ENCODE measurements around the gene ATG14.
"Not testable (repeated sequence)": the region's sequence is repeated elsewhere in the genome, so short reads cannot be mapped to it uniquely, and the experiment has no call there.

ATG14 gene

GRCh38 chr14:55425091-55425490 is 13.5 kb upstream of the ATG14 start:
- DNase-seq = no peak
- POLR2A ChIA-PET = no interaction called here
- CTCF ChIA-PET = interaction anchor here (1.1 to 9.8 kb wide), 5 partner anchors 8 to 1062 kb away, joined by 3 to 77 read pairs (median 4); partner anchors contain the start of gene TBPL2
- WGBS (ENCODE audit: insufficient coverage) = no CpG with 5 or more reads among the region's 1 CpG
- Histone ChIP-seq H3K27me3 (replicated peaks in 2 of 5; ENCODE audit: control insufficient read depth in 4 of 5, insufficient read depth in 5 of 5, low read length in 4 of 5) (no peaks in the 10 kb centered on the region), H3K4me3 (ENCODE audit: control insufficient read depth in 1 of 7, extremely low read depth in 1 of 7, insufficient read depth in 4 of 7, low read depth in 2 of 7, low read length in 6 of 7) (no peak overlapping the region), H3K36me3 (ENCODE audit: control insufficient read depth in 4 of 4, insufficient read depth in 4 of 4, low read length in 3 of 4) (no peaks in the 10 kb centered on the region), H3K27ac (ENCODE audit: insufficient read depth in 1 of 2, low read depth in 1 of 2, low read length in 2 of 2, poor library complexity in 1 of 2, severe bottlenecking in 2 of 2) (no peak overlapping the region), H3K4me1 (ENCODE audit: control extremely low read depth in 1 of 4, control insufficient read depth in 4 of 4, insufficient read depth in 4 of 4, low read length in 3 of 4) (peaks cover 0 to 9% (median 2%) of the 10 kb centered on the region in 4 experiments), H3K9me3 (ENCODE audit: control extremely low read depth in 1 of 5, control insufficient read depth in 4 of 5, insufficient read depth in 2 of 5, low read depth in 1 of 5, low read length in 4 of 5) (no peaks in the 10 kb centered on the region)

GRCh38 chr14:55423969-55424368 is 12.3 kb upstream of the ATG14 start:
- H3K27ac ChIP-seq (ENCODE audit: insufficient read depth in 1 of 2, low read depth in 1 of 2, low read length in 2 of 2, poor library complexity in 1 of 2, severe bottlenecking in 2 of 2) = no peak overlapping the region
- no CpG with 5 or more reads among the region's 2 CpGs for WGBS (ENCODE audit: insufficient coverage)
- H3K4me1 ChIP-seq (ENCODE audit: control extremely low read depth in 1 of 4, control insufficient read depth in 4 of 4, insufficient read depth in 4 of 4, low read length in 3 of 4) = peaks cover 0 to 9% (median under 1%) of the 10 kb centered on the region in 4 experiments
- DNase-seq = no peak
- no peaks in the 10 kb centered on the region for H3K27me3 ChIP-seq (replicated peaks in 2 of 5; ENCODE audit: control insufficient read depth in 4 of 5, insufficient read depth in 5 of 5, low read length in 4 of 5)
- ChIA-PET POLR2A (no interaction called here), CTCF (interaction anchor here (0.9 to 9.8 kb wide), 4 partner anchors 7 to 1051 kb away, joined by 3 to 77 read pairs (median 4); partner anchors contain the start of gene TBPL2)
- H3K9me3 ChIP-seq (ENCODE audit: control extremely low read depth in 1 of 5, control insufficient read depth in 4 of 5, insufficient read depth in 2 of 5, low read depth in 1 of 5, low read length in 4 of 5) = no peaks in the 10 kb centered on the region
- no peak overlapping the region for H3K4me3 ChIP-seq (ENCODE audit: control insufficient read depth in 1 of 7, extremely low read depth in 1 of 7, insufficient read depth in 4 of 7, low read depth in 2 of 7, low read length in 6 of 7)
- no peaks in the 10 kb centered on the region for H3K36me3 ChIP-seq (ENCODE audit: control insufficient read depth in 4 of 4, insufficient read depth in 4 of 4, low read length in 3 of 4)

GRCh38 chr14:55422338-55422737 is 10.7 kb upstream of the ATG14 start:
- 98% methylated on average over 11 of the region's 11 CpGs for WGBS (ENCODE audit: insufficient coverage)
- H3K4me1 ChIP-seq (ENCODE audit: control extremely low read depth in 1 of 4, control insufficient read depth in 4 of 4, insufficient read depth in 4 of 4, low read length in 3 of 4); POLR2A ChIA-PET: not testable (repeated sequence)

GRCh38 chr14:55419663-55420062 is 8.0 kb upstream of the ATG14 start:
- no peak for DNase-seq
- POLR2A ChIA-PET = no interaction called here
- no CpG with 5 or more reads among the region's 1 CpG for WGBS (ENCODE audit: insufficient coverage)
- H3K27me3 ChIP-seq (replicated peaks in 2 of 5; ENCODE audit: control insufficient read depth in 4 of 5, insufficient read depth in 5 of 5, low read length in 4 of 5) = no peaks in the 10 kb centered on the region
- CTCF ChIA-PET = interaction anchor here (1.2 to 9.7 kb wide), 4 partner anchors 8 to 27 kb away, joined by 3 to 77 read pairs (median 8); no protein-coding TSS in a partner anchor
- H3K36me3 ChIP-seq (ENCODE audit: control insufficient read depth in 4 of 4, insufficient read depth in 4 of 4, low read length in 3 of 4) = no peaks in the 10 kb centered on the region
- no peak overlapping the region for H3K4me3 ChIP-seq (ENCODE audit: control insufficient read depth in 1 of 7, extremely low read depth in 1 of 7, insufficient read depth in 4 of 7, low read depth in 2 of 7, low read length in 6 of 7)
- H3K9me3 ChIP-seq (ENCODE audit: control extremely low read depth in 1 of 5, control insufficient read depth in 4 of 5, insufficient read depth in 2 of 5, low read depth in 1 of 5, low read length in 4 of 5) = no peaks in the 10 kb centered on the region
- peaks cover 0 to 9% (median under 1%) of the 10 kb centered on the region in 4 experiments for H3K4me1 ChIP-seq (ENCODE audit: control extremely low read depth in 1 of 4, control insufficient read depth in 4 of 4, insufficient read depth in 4 of 4, low read length in 3 of 4)
- no peak overlapping the region for H3K27ac ChIP-seq (ENCODE audit: insufficient read depth in 1 of 2, low read depth in 1 of 2, low read length in 2 of 2, poor library complexity in 1 of 2, severe bottlenecking in 2 of 2)

More at GRCh38 chr14:55422338-55422737, 10.7 kb upstream of the ATG14 start:
- H3K27me3 ChIP-seq (replicated peaks in 2 of 5; ENCODE audit: control insufficient read depth in 4 of 5, insufficient read depth in 5 of 5, low read length in 4 of 5); H3K27ac ChIP-seq (ENCODE audit: insufficient read depth in 1 of 2, low read depth in 1 of 2, low read length in 2 of 2, poor library complexity in 1 of 2, severe bottlenecking in 2 of 2); H3K4me3 ChIP-seq (ENCODE audit: control insufficient read depth in 1 of 7, extremely low read depth in 1 of 7, insufficient read depth in 4 of 7, low read depth in 2 of 7, low read length in 6 of 7); H3K9me3 ChIP-seq (ENCODE audit: control extremely low read depth in 1 of 5, control insufficient read depth in 4 of 5, insufficient read depth in 2 of 5, low read depth in 1 of 5, low read length in 4 of 5); H3K36me3 ChIP-seq (ENCODE audit: control insufficient read depth in 4 of 4, insufficient read depth in 4 of 4, low read length in 3 of 4); DNase-seq: not testable (repeated sequence)
- CTCF ChIA-PET = interaction anchor here (1.1 to 9.8 kb wide), 3 partner anchors 6 to 1068 kb away, joined by 3 to 77 read pairs (median 3); no protein-coding TSS in a partner anchor

- WGBS (ENCODE audit: insufficient coverage) = 82% methylated on average over 3 of the region's 6 CpGs
- ChIA-PET CTCF (interaction anchor here (1.2 to 9.7 kb wide), 4 partner anchors 9 to 28 kb away, joined by 3 to 77 read pairs (median 8); no protein-coding TSS in a partner anchor), POLR2A (no interaction called here)
- Histone ChIP-seq H3K27ac (ENCODE audit: insufficient read depth in 1 of 2, low read depth in 1 of 2, low read length in 2 of 2, poor library complexity in 1 of 2, severe bottlenecking in 2 of 2) (no peak overlapping the region), H3K9me3 (ENCODE audit: control extremely low read depth in 1 of 5, control insufficient read depth in 4 of 5, insufficient read depth in 2 of 5, low read depth in 1 of 5, low read length in 4 of 5) (no peaks in the 10 kb centered on the region), H3K4me3 (ENCODE audit: control insufficient read depth in 1 of 7, extremely low read depth in 1 of 7, insufficient read depth in 4 of 7, low read depth in 2 of 7, low read length in 6 of 7) (no peak overlapping the region), H3K4me1 (ENCODE audit: control extremely low read depth in 1 of 4, control insufficient read depth in 4 of 4, insufficient read depth in 4 of 4, low read length in 3 of 4) (peaks cover 0 to 2% (median 0%) of the 10 kb centered on the region in 4 experiments), H3K36me3 (ENCODE audit: control insufficient read depth in 4 of 4, insufficient read depth in 4 of 4, low read length in 3 of 4) (no peaks in the 10 kb centered on the region), H3K27me3 (replicated peaks in 2 of 5; ENCODE audit: control insufficient read depth in 4 of 5, insufficient read depth in 5 of 5, low read length in 4 of 5) (no peaks in the 10 kb centered on the region)
- DNase-seq = no peak
Measured at GRCh38 chr14:55418411-55418810, 6.8 kb upstream of the ATG14 start.

GRCh38 chr14:55417955-55418354 is 6.3 kb upstream of the ATG14 start:
- Histone ChIP-seq H3K27me3 (replicated peaks in 2 of 5; ENCODE audit: control insufficient read depth in 4 of 5, insufficient read depth in 5 of 5, low read length in 4 of 5) (no peaks in the 10 kb centered on the region), H3K36me3 (ENCODE audit: control insufficient read depth in 4 of 4, insufficient read depth in 4 of 4, low read length in 3 of 4) (no peaks in the 10 kb centered on the region), H3K27ac (ENCODE audit: insufficient read depth in 1 of 2, low read depth in 1 of 2, low read length in 2 of 2, poor library complexity in 1 of 2, severe bottlenecking in 2 of 2) (no peak overlapping the region), H3K9me3 (ENCODE audit: control extremely low read depth in 1 of 5, control insufficient read depth in 4 of 5, insufficient read depth in 2 of 5, low read depth in 1 of 5, low read length in 4 of 5) (no peaks in the 10 kb centered on the region), H3K4me3 (ENCODE audit: control insufficient read depth in 1 of 7, extremely low read depth in 1 of 7, insufficient read depth in 4 of 7, low read depth in 2 of 7, low read length in 6 of 7) (no peak overlapping the region), H3K4me1 (ENCODE audit: control extremely low read depth in 1 of 4, control insufficient read depth in 4 of 4, insufficient read depth in 4 of 4, low read length in 3 of 4) (no peaks in the 10 kb centered on the region)
- ChIA-PET POLR2A (no interaction called here), CTCF (interaction anchor here (9.7 kb wide), 1 partner anchor 9 kb away, joined by 77 read pairs; no protein-coding TSS in a partner anchor)
- no peak for DNase-seq

GRCh38 chr14:55416866-55417265 is 5.2 kb upstream of the ATG14 start:
- ChIA-PET CTCF (interaction anchor here (0.7 to 9.7 kb wide), 2 partner anchors 10 to 1734 kb away, joined by 3 to 77 read pairs; no protein-coding TSS in a partner anchor), POLR2A (no interaction called here)
- Histone ChIP-seq H3K4me3 (ENCODE audit: control insufficient read depth in 1 of 7, extremely low read depth in 1 of 7, insufficient read depth in 4 of 7, low read depth in 2 of 7, low read length in 6 of 7) (no peak overlapping the region), H3K4me1 (ENCODE audit: control extremely low read depth in 1 of 4, control insufficient read depth in 4 of 4, insufficient read depth in 4 of 4, low read length in 3 of 4) (peaks cover 3 to 5% (median 4%) of the 10 kb centered on the region in 4 experiments), H3K27ac (ENCODE audit: insufficient read depth in 1 of 2, low read depth in 1 of 2, low read length in 2 of 2, poor library complexity in 1 of 2, severe bottlenecking in 2 of 2) (no peak overlapping the region), H3K9me3 (ENCODE audit: control extremely low read depth in 1 of 5, control insufficient read depth in 4 of 5, insufficient read depth in 2 of 5, low read depth in 1 of 5, low read length in 4 of 5) (no peaks in the 10 kb centered on the region), H3K27me3 (replicated peaks in 2 of 5; ENCODE audit: control insufficient read depth in 4 of 5, insufficient read depth in 5 of 5, low read length in 4 of 5) (no peaks in the 10 kb centered on the region), H3K36me3 (ENCODE audit: control insufficient read depth in 4 of 4, insufficient read depth in 4 of 4, low read length in 3 of 4) (no peaks in the 10 kb centered on the region)
- DNase-seq = peak; percentile 11 to 29 (median 26)
- WGBS (ENCODE audit: insufficient coverage) = no CpG with 5 or more reads among the region's 5 CpGs

All from common myeloid progenitor, CD34-positive (primary cell).